Subcutaneous abdominal adipose tissue (tissue), 5 donors: ENCODE results near the gene FBXW4.

Source experiments
- H3K27ac ChIP-seq: one replicate; pipeline ENCODE4 v1.7.0; 2013; ENCODE audit warnings: low read depth, mild to moderate bottlenecking, inconsistent platforms, low read length, moderate library complexity
- H3K27me3 ChIP-seq, 5 donors: one replicate each; pipeline ENCODE4 v1.7.0; 2013; ENCODE audit warnings: low read length in 5 of 5, inconsistent platforms in 1 of 5; ENCODE audit not compliant: control insufficient read depth in 5 of 5, insufficient read depth in 4 of 5
- H3K36me3 ChIP-seq, 5 donors: one replicate each; pipeline ENCODE4 v1.7.0; 2013; ENCODE audit warnings: low read length in 5 of 5; ENCODE audit not compliant: control insufficient read depth in 5 of 5, insufficient read depth in 5 of 5
- H3K4me1 ChIP-seq, 5 donors: one replicate each; pipeline ENCODE4 v1.7.0; 2013; ENCODE audit warnings: low read length in 5 of 5, mild to moderate bottlenecking in 3 of 5, moderate library complexity in 1 of 5; ENCODE audit not compliant: control insufficient read depth in 5 of 5, insufficient read depth in 5 of 5
- H3K4me3 ChIP-seq, 5 donors: one replicate each; pipeline ENCODE4 v1.7.0; 2013; ENCODE audit warnings: low read length in 5 of 5, low read depth in 1 of 5
- H3K9ac ChIP-seq, 5 donors: one replicate each; pipeline ENCODE4 v1.7.0; 2013; ENCODE audit warnings: low read length in 5 of 5, mild to moderate bottlenecking in 4 of 5, moderate library complexity in 3 of 5
- H3K9me3 ChIP-seq, 5 donors: one replicate each; pipeline ENCODE4 v1.7.0; 2013; ENCODE audit warnings: low read length in 5 of 5; ENCODE audit not compliant: control insufficient read depth in 5 of 5
- donor health status: healthy.
- donor health status: healthy.
- donor health status: healthy.
- donor health status: healthy.
- donor health status: healthy.

Gene FBXW4

GRCh38 chr10:101686133-101686925, 8.6 kb downstream of the FBXW4 start:
- Histone ChIP-seq H3K36me3 (peaks cover 0 to 4% (median 0%) of the 10 kb centered on the region in 5 donors), H3K27me3 (no peaks in the 10 kb centered on the region), H3K27ac (no peak overlapping the region), H3K9me3 (no peaks in the 10 kb centered on the region), H3K9ac (no peak overlapping the region), H3K4me1 (peaks cover 0 to 25% (median 14%) of the 10 kb centered on the region in 5 donors), H3K4me3 (no peak overlapping the region)

- Histone ChIP-seq H3K4me3 (no peak overlapping the region), H3K9me3 (no peaks in the 10 kb centered on the region), H3K4me1 (peaks cover 0 to 19% (median 14%) of the 10 kb centered on the region in 5 donors)
Measured at GRCh38 chr10:101684782-101685181, 10.2 kb downstream of the FBXW4 start.

GRCh38 chr10:101683276-101683675, 11.7 kb downstream of the FBXW4 start:
- peaks cover 0 to 17% (median 14%) of the 10 kb centered on the region in 5 donors for H3K4me1 ChIP-seq

More at GRCh38 chr10:101684782-101685181, 10.2 kb downstream of the FBXW4 start:
- H3K27me3 ChIP-seq, result no peaks in the 10 kb centered on the region
- no peak overlapping the region for H3K9ac ChIP-seq
- H3K36me3 ChIP-seq, result peaks cover 0 to 4% (median 0%) of the 10 kb centered on the region in 5 donors
- no peak overlapping the region for H3K27ac ChIP-seq

GRCh38 chr10:101682172-101682825, 12.7 kb downstream of the FBXW4 start:
- no peak overlapping the region for H3K4me3 ChIP-seq
- no peaks in the 10 kb centered on the region for H3K27me3 ChIP-seq
- peaks cover 0 to 17% (median 14%) of the 10 kb centered on the region in 5 donors for H3K4me1 ChIP-seq
- H3K9me3 ChIP-seq, result no peaks in the 10 kb centered on the region
- H3K27ac ChIP-seq, result peak overlapping the region; percentile 3
- H3K36me3 ChIP-seq, result peaks cover 0 to 4% (median 3%) of the 10 kb centered on the region in 5 donors
- peak overlapping the region in 3 of 5 donors; percentile 1 to 40 (median 27) for H3K9ac ChIP-seq

More at GRCh38 chr10:101683276-101683675, 11.7 kb downstream of the FBXW4 start:
- Histone ChIP-seq H3K4me3 (no peak overlapping the region), H3K9ac (no peak overlapping the region), H3K27me3 (no peaks in the 10 kb centered on the region), H3K9me3 (no peaks in the 10 kb centered on the region), H3K27ac (no peak overlapping the region), H3K36me3 (peaks cover 0 to 4% (median 0%) of the 10 kb centered on the region in 5 donors)

- Histone ChIP-seq H3K4me1 (peaks cover 0 to 16% (median 13%) of the 10 kb centered on the region in 5 donors), H3K9me3 (no peaks in the 10 kb centered on the region), H3K27me3 (no peaks in the 10 kb centered on the region), H3K27ac (no peak overlapping the region), H3K9ac (no peak overlapping the region), H3K36me3 (peaks cover 15 to 36% (median 30%) of the 10 kb centered on the region in 5 donors), H3K4me3 (no peak overlapping the region)
Measured at GRCh38 chr10:101676565-101676964, 18.4 kb downstream of the FBXW4 start.

GRCh38 chr10:101675115-101675514, 19.9 kb downstream of the FBXW4 start:
- Histone ChIP-seq H3K27me3 (no peaks in the 10 kb centered on the region), H3K27ac (no peak overlapping the region), H3K4me1 (peaks cover 0 to 12% (median 10%) of the 10 kb centered on the region in 5 donors), H3K36me3 (peaks cover 25 to 50% (median 44%) of the 10 kb centered on the region in 5 donors), H3K4me3 (no peak overlapping the region), H3K9ac (peak overlapping the region in 1 of 5 donors; percentile 14), H3K9me3 (no peaks in the 10 kb centered on the region)

GRCh38 chr10:101672536-101672935, 22.4 kb downstream of the FBXW4 start:
- H3K27ac ChIP-seq, result no peak overlapping the region
- no peaks in the 10 kb centered on the region for H3K27me3 ChIP-seq
- H3K9me3 ChIP-seq, result no peaks in the 10 kb centered on the region
- peaks cover 35 to 71% (median 64%) of the 10 kb centered on the region in 5 donors for H3K36me3 ChIP-seq
- peaks cover 0 to 18% (median 10%) of the 10 kb centered on the region in 5 donors for H3K4me1 ChIP-seq
- H3K9ac ChIP-seq, result no peak overlapping the region
- H3K4me3 ChIP-seq, result no peak overlapping the region

GRCh38 chr10:101671453-101671852, 23.5 kb downstream of the FBXW4 start:
- Histone ChIP-seq H3K4me3 (no peak overlapping the region), H3K27me3 (no peaks in the 10 kb centered on the region), H3K36me3 (peaks cover 31 to 73% (median 67%) of the 10 kb centered on the region in 5 donors)

GRCh38 chr10:101670635-101671034, 24.3 kb downstream of the FBXW4 start:
- Histone ChIP-seq H3K36me3 (peaks cover 34 to 81% (median 75%) of the 10 kb centered on the region in 5 donors), H3K27me3 (no peaks in the 10 kb centered on the region), H3K9ac (no peak overlapping the region), H3K27ac (no peak overlapping the region), H3K9me3 (no peaks in the 10 kb centered on the region), H3K4me3 (no peak overlapping the region), H3K4me1 (peaks cover 0 to 18% (median 10%) of the 10 kb centered on the region in 5 donors)

More at GRCh38 chr10:101671453-101671852, 23.5 kb downstream of the FBXW4 start:
- no peak overlapping the region for H3K27ac ChIP-seq
- H3K9me3 ChIP-seq, result no peaks in the 10 kb centered on the region
- no peak overlapping the region for H3K9ac ChIP-seq
- H3K4me1 ChIP-seq, result peaks cover 0 to 18% (median 10%) of the 10 kb centered on the region in 5 donors

GRCh38 chr10:101669181-101669580, 25.8 kb downstream of the FBXW4 start:
- Histone ChIP-seq H3K9ac (no peak overlapping the region), H3K9me3 (no peaks in the 10 kb centered on the region), H3K36me3 (peaks cover 26 to 84% (median 77%) of the 10 kb centered on the region in 5 donors), H3K4me3 (no peak overlapping the region), H3K27ac (no peak overlapping the region), H3K27me3 (no peaks in the 10 kb centered on the region), H3K4me1 (peaks cover 0 to 18% (median 10%) of the 10 kb centered on the region in 5 donors)
